HG02870 (cell line): ENCODE measurements around the gene DPEP1.
"Not testable (repeated sequence)": the region's sequence is repeated elsewhere in the genome, so short reads cannot be mapped to it uniquely, and the experiment has no call there.

Experiments
- ATAC-seq: cut with Tn5 transposase; IDR thresholded peaks from one replicate; pipeline ENCODE4 v1.9.1; 2021; ENCODE audit warnings: mild to moderate bottlenecking, moderate library complexity; ENCODE audit not compliant: unreplicated experiment

DPEP1 gene

GRCh38 chr16:89645122-89645521 lies 31.7 kb downstream of the DPEP1 start:
- no peak for ATAC-seq

GRCh38 chr16:89646270-89646669 lies 32.8 kb downstream of the DPEP1 start:
- no peak for ATAC-seq

- no peak for ATAC-seq
Observed at GRCh38 chr16:89646906-89647305, 33.5 kb downstream of the DPEP1 start.

- no peak for ATAC-seq
Observed at GRCh38 chr16:89651584-89651983, 38.1 kb downstream of the DPEP1 start.

- ATAC-seq = no peak
Observed at GRCh38 chr16:89653656-89654295, 40.3 kb downstream of the DPEP1 start.

- no peak for ATAC-seq
Observed at GRCh38 chr16:89655062-89655643, 41.7 kb downstream of the DPEP1 start.

- no peak for ATAC-seq
Observed at GRCh38 chr16:89656435-89657121, 43.1 kb downstream of the DPEP1 start.

- peak; percentile 85 for ATAC-seq
Observed at GRCh38 chr16:89657442-89658220, 44.2 kb downstream of the DPEP1 start, which contains the start of the genes CHMP1A and SPATA33. Gene CHMP1A (minus strand): TSS chr16:89657708. CDS start chr16:89657588, 120 bp downstream. Gene SPATA33 (plus strand): TSS chr16:89657836. CDS start chr16:89657912, 76 bp downstream.

GRCh38 chr16:89658221-89658879 lies 44.9 kb downstream of the DPEP1 start:
- no peak for ATAC-seq

GRCh38 chr16:89660146-89660545 lies 46.7 kb downstream of the DPEP1 start:
- no peak for ATAC-seq

GRCh38 chr16:89661215-89661614 lies 47.8 kb downstream of the DPEP1 start:
- ATAC-seq = no peak

GRCh38 chr16:89664238-89664637 lies 50.8 kb downstream of the DPEP1 start:
- not testable (repeated sequence) for ATAC-seq

- not testable (repeated sequence) for ATAC-seq
Observed at GRCh38 chr16:89667000-89667399, 53.6 kb downstream of the DPEP1 start.

- ATAC-seq = no peak
Observed at GRCh38 chr16:89667633-89668032, 54.2 kb downstream of the DPEP1 start.

GRCh38 chr16:89668790-89669158 lies 55.3 kb downstream of the DPEP1 start:
- no peak for ATAC-seq

- ATAC-seq = no peak
Observed at GRCh38 chr16:89669755-89670154, 56.3 kb downstream of the DPEP1 start.

GRCh38 chr16:89670496-89671431 lies 57.3 kb downstream of the DPEP1 start:
- no peak for ATAC-seq

- ATAC-seq = not testable (repeated sequence)
Observed at GRCh38 chr16:89671565-89671964, 58.1 kb downstream of the DPEP1 start.

- no peak for ATAC-seq
Observed at GRCh38 chr16:89672177-89672941, 58.9 kb downstream of the DPEP1 start.
